GM18520 (cell line): ENCODE results near the gene STAB2.

ENCODE experiments used
- ATAC-seq: cut with Tn5 transposase; IDR thresholded peaks from one replicate; pipeline ENCODE4 v1.9.1; 2021; ENCODE audit not compliant: unreplicated experiment

Gene STAB2

GRCh38 chr12:103578926-103579325 is 8.1 kb upstream of the STAB2 start:
- no peak for ATAC-seq

GRCh38 chr12:103580026-103580425 is 7.0 kb upstream of the STAB2 start:
- no peak for ATAC-seq

DNA sequence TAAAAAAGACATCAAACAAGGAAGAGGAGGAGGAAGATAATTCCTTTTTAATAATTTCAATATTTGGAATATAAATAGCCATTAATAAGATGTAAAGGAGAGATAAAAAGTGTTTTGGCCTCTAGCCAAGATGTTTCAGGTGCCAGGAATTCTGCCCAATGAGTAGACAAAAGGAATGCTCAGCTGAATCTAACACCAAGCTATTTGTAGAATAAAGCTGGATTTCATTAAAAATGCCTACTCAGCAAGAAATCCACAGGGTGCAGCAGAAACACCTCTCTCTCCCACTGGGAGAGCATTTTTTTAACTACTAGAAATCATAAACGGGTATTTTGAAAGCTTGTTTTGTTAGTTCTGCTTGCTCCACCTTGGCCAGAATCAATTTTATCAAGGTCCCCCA is 4.1 kb upstream of the STAB2 start:
- ATAC-seq = no peak

GRCh38 chr12:103586132-103586531 is 941 bp upstream of the STAB2 start:
- ATAC-seq = no peak

DNA sequence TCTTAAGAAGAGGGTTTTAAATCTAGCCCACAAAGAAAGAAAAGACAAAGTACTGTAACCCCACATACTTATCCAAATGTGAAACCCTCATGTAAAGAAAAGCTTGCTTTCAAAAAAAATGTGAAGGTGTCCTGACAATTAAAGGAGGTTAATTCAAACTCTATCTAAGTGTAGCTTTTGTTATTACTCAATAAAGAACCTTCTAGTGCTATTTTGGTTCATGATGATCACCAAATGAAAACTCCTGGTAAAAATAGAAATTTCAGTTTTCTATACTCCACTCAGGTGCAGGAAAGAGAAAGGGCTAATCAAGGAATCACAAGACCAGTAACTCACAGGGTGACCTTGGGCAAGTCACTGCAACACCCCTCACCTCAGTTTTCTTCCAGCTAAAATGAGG is 1.6 kb downstream of the STAB2 start:
- ATAC-seq = no peak

DNA sequence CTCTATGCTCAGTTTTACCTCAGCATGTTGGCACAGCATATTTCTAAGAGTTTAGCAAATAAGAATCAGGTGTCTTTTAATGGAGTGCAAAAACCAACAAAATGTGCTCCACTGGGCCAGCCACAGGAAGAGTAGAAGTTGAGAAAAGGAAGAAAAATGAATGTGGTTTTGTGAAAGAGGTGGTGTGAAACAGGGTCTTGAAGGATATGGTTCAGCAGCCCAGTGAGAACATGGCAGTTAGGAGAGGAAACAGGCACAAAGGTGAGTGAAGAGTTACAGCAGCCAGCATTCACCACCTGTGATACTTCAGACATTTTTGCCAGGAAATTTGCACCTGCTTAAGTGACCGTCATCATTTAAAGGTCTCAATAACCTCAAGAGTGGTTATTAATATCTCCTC is 2.4 kb downstream of the STAB2 start:
- no peak for ATAC-seq

DNA sequence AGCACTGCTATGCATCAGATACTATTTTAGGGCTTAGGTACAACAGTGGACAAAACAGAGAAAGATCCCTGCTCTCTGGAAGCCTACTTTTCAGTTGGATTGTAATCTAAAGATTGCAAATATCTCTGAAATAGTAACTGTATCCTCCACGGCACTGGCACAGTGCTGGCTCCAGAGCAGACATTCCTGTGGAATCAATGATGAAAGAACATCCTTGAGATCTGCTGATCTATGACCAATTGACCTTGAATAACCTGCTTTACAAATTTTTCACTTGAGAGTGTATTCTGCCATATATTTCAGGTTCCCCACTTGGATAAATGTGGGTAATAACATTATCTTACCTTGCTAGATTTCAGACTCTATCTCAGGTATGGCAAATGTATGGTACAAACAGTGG is 3.2 kb downstream of the STAB2 start:
- no peak for ATAC-seq

DNA sequence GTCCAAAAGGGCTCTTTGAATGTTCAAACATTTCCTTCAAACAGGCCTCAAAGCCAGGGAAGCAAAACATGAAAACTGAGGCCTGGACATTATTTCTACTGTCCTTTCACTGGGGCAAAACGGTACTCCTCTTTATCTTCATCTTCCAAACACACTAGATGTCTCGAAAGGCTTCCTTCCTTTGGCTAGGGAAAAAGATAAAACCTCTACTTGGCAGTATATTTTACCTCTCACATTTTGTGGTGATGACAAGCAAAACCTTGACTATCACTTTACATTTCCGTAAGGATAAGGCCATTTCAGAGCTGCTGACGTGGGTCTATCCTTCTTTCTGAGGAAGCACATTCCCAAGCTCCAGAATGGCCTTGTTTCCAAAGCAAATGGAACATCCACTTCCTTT is 9.9 kb downstream of the STAB2 start:
- no peak for ATAC-seq

DNA sequence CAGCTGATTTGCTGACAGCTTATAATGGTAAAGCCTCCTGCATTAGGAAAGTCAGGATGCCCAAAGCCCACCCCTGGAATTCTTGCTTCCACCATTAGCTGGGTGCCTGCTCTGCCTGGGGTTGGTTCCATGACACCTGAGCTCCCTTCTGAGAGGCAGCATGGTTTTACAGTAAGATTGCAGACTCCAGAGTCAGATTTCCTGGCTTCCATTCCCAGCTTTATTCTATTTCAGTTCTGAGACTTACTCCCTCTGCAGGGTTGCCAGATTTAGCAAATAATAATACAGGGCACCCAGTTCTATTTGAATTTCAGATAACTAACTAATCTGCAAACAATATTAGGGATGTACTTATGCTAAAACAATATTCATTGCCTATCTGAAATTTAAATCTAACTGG is 12.2 kb downstream of the STAB2 start:
- no peak for ATAC-seq

DNA sequence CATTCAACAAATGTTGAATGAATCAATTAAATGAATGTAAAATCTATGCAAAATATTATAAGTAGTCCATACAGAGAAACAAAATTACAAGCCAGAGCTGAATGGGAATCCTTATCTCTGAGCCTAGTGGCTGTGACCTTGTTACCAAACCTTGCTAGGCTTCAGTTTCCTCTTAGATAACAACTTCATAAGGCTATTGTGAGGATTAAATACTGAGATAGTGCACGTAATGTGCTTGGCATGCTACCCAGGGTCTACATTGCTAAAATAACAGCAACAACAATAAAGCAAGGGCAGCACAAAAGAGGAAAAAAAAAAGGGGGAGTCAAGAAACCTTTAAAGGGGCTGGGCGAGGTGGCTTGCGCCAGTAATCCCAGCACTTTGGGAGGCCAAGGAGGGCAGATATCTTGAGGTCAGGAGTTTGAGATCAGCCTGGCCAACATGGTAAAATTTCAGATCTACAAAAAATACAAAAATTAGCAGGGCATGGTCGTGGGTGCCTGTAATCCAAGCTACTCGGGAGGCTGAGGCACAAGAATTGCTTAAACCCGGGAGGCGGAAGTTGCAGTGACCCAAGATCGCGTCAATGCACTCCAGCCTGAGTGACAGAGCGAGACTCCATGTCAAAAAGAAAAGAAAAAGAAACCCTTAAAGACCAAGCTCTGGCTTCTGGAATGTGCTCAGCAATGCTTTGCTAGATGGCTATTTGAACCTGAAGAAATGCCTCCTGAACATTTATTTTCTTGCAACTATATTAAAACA is 14.1 kb downstream of the STAB2 start:
- no peak for ATAC-seq

DNA sequence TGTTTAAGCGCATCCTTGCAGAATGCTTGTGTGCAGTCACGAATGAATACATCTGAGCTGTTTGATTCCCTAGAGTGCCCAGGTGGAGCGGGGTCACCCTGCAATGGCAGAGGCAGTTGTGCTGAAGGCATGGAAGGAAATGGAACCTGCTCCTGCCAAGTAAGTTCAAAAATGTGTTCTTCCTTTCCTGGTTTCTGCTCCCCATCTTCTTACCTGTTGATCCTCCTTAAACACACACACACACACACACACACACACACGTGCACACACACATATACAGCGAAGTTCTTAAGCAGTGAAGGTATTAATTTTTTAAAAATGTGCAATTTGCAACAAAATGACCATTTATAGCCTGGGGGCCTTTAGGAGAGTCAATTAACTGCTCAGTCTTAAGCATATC is 33.3 kb downstream of the STAB2 start:
- ATAC-seq = no peak

DNA sequence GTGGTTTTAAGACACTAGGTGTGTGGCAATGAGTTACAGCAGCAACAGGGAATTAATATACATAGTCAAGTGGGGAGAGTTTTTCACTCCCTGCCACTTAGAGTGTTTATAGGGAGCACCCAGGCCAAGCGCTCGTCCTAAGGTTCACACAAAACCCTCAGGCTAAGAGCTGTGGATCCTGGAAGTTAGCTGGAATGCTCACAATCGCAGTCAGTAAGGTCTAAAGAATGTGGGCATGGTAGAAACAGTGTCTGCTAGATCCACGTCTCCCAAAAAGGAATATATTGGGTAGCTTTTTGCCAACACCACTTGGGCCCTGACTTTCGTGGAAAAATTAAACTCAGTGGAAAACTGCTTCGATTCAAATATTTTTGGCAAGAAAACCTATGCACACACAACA is 36.6 kb downstream of the STAB2 start:
- ATAC-seq = no peak

DNA sequence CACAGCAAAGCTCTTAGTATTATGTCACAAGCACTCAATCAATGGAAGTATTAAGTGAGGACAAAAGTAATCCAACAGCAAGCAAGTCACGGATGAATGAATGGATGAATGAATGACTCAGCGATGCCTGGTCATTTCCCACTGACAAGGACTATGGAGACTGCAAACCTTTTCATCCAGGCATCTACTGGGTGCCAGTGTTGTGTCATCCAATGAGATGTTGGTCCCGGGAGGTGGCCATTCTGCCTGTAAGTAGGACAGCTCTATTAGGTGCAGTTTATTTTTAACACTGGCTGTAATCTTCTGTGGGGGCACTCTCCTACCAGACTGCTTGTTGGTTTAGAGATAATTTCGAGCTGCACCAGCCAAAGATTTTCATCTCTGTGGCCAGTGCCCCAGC is 39.4 kb downstream of the STAB2 start:
- ATAC-seq = no peak

GRCh38 chr12:103627189-103627855 is 40.2 kb downstream of the STAB2 start:
- ATAC-seq = no peak

DNA sequence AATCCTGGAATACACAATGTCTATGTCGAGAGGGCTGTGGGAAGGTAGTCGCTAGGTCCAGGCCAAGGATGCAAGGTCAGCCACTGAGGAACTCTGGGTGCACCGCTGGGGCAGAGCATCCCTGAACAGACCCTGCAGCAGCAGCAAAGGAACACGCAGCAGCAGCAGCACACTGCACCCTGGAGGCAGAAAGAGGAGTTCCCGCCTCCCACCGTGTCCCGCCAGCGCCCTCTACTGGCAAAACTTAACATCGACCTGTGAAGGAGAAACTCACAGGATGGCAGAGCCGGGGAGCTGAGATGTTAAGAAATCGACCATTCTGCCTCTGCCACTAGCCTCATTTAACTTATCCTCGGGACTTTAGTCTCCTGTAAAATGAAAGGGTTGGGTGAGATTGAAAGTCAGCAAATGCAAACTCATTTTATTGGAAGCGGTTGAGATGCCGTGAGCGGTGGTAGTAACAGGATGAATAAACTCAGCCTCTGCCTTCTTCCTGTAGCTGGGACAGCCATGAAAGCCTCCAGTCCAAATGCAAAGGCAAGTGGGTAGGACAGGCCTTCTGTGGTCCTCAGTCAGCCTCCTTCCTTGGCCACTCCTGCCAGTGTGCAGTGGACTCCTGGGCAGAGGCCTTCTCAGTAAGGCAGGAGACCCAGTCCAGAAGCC is 45.6 kb downstream of the STAB2 start:
- ATAC-seq = peak; percentile 40

GRCh38 chr12:103634732-103635131 is 47.7 kb downstream of the STAB2 start:
- ATAC-seq = no peak

- ATAC-seq = no peak
These were observed 48.3 kb downstream of the STAB2 start for GRCh38 chr12:103635419-103635818.

DNA sequence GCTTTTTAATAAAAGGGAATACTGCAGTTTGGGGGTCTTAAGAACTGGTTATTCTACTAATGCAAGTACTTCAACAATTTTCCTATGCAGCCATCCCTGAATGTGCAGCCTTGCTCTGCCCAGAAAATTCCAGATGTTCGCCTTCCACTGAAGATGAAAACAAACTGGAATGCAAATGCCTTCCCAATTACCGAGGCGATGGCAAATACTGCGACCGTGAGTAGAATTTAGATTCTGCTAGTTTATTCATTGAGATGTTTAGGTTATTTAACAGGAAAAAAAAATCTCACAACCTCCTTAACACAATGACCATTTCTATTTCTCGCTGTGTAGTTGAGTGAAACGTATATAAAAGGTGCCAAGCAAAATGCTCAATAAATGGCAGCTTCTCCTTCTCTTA is 49.9 kb downstream of the STAB2 start:
- ATAC-seq = no peak

GRCh38 chr12:103637429-103637828 is 50.4 kb downstream of the STAB2 start:
- ATAC-seq = no peak

DNA sequence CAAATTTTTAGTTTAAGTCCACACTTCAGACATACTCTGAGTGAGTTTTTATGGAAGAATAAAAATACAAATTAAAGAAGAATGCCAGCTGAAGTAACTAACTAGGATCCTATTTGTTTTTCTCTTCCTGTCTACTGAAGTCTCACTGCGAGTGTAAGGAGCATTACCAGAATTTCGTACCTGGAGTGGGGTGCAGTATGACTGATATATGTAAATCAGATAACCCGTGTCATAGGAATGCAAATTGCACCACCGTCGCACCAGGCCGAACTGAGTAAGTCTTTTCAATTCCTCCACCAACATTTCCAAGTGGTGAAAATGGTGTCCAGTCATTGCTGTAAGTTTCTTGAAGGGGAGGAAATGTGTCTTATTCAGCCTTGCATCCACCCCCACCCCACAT is 52.9 kb downstream of the STAB2 start:
- ATAC-seq = no peak

DNA sequence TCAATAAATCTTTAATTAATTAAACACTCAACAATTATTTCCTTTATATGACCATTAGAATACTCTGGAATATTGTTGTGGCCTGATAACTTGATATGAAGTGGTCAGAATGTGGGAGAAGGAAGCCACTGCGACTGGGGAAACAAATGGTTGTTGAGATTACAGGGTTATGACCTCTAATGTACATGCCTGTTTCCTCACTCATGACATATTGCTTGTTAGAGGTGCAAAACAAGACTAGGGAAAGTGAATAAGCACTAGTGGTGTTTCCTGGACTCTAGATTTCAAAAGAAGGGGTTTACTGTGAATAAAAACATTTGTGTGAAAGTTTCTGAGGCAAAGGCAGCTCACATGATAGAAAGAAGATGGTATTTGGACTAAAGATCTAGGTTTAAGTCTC is 53.3 kb downstream of the STAB2 start:
- ATAC-seq = no peak

- ATAC-seq = no peak
These were observed 53.8 kb downstream of the STAB2 start for GRCh38 chr12:103640831-103641230.
